Measurements from ENCODE around the gene PHETA2. TPM values are rescaled to one million over a fixed set of nuclear protein-coding genes. Genes with fewer than 3 reads are reported as not detected.
"Not testable (repeated sequence)": the region's sequence is repeated elsewhere in the genome, so short reads cannot be mapped to it uniquely, and the experiment has no call there.

PHETA2 gene
- total and polyA plus RNA-seq, 2 of the 4 experiments (the other 2 are of a cell fraction) = 6.5 to 10.0 TPM

DNA sequence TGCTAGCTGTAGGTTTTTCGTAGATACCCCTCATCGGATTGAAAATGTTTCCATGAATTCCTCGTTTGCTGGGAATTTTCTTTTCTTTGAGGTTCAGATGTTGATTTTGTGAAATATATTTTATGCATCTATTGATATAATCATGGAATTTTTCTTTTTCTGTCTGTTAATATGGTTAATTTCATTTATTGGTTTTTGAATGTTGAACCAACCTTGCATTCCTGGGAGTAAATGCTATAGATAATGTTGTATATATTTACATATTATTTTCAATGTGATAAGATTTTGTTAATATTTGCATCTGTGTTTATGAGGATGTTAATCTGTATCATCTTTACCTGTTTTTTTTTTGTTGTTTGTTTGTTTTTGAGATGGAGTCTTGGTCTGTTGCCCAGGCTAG, 27.2 kb downstream of the PHETA2 start:
- Histone ChIP-seq H3K27ac (ENCODE audit: insufficient read depth, low read length) (no peak overlapping the region), H4K5ac (ENCODE audit: low read depth, low read length) (no peak overlapping the region), H2BK5ac (ENCODE audit: low read depth, low read length, poor library complexity, severe bottlenecking) (no peak overlapping the region), H3K9me3 (ENCODE audit: control insufficient read depth, insufficient read depth, low read length) (peaks cover 20% of the 10 kb centered on the region), H3K4me3 (ENCODE audit: insufficient read depth, low read depth, low read length) (no peak overlapping the region), H3K23ac (ENCODE audit: low read depth, low read length) (no peak overlapping the region), H2BK15ac (ENCODE audit: low read depth, low read length) (no peak overlapping the region), H2AK9ac (replicated peaks; ENCODE audit: low read depth, low read length, poor library complexity) (no peak overlapping the region), H3K4me2 (ENCODE audit: low read depth, low read length) (no peak overlapping the region), H3K56ac (ENCODE audit: extremely low read depth, insufficient read depth, low read length) (no peak overlapping the region), H2AK5ac (ENCODE audit: low read depth, low read length) (no peak overlapping the region), H4K8ac (ENCODE audit: low read depth in 2 of 2, low read length in 2 of 2) (no peak overlapping the region), H3K14ac (replicated peaks; ENCODE audit: low read depth, low read length) (no peak overlapping the region), H3K9ac (ENCODE audit: low read depth, low read length) (no peak overlapping the region), H3K79me1 (ENCODE audit: low read depth in 1 of 2, low read length in 2 of 2) (no peaks in the 10 kb centered on the region), H3K4me1 (ENCODE audit: control insufficient read depth, insufficient read depth, low read length) (no peaks in the 10 kb centered on the region), H3K4ac (ENCODE audit: low read depth, low read length) (no peak overlapping the region), H2AFZ (replicated peaks; ENCODE audit: low read length, poor library complexity) (no peak overlapping the region), H3K27me3 (ENCODE audit: control insufficient read depth, insufficient read depth, low read length) (no peaks in the 10 kb centered on the region), H4K91ac (ENCODE audit: insufficient read depth, low read depth, low read length) (no peak overlapping the region), H3K9me1 (ENCODE audit: insufficient read depth, low read length) (no peaks in the 10 kb centered on the region), H3K18ac (ENCODE audit: low read depth, low read length) (no peak overlapping the region), H2BK20ac (ENCODE audit: low read depth, low read length) (no peak overlapping the region), H2BK120ac (ENCODE audit: low read depth, low read length) (no peak overlapping the region), H4K20me1 (ENCODE audit: insufficient read depth, low read length) (no peaks in the 10 kb centered on the region), H3K36me3 (ENCODE audit: control insufficient read depth, insufficient read depth, low read length) (no peaks in the 10 kb centered on the region)
- ChIA-PET CTCF (no interaction called here), POLR2A (ENCODE audit: unreplicated experiment) (no interaction called here)
- BruUV-seq (replicated peaks) = no TSS peak
- DNase-seq (no peak), ATAC-seq (ENCODE audit: low read depth) (no peak)
- no CpG with 5 or more reads among the region's 3 CpGs for WGBS, 2 experiments (ENCODE audit: extremely low coverage in 2 of 2, insufficient read length in 1 of 2)
- dilution Hi-C loops (cut with HindIII; ENCODE audit: low sequenced_read_pairs, unreplicated experiment) = no loop called here
- no peak for TF ChIP-seq NFE2L2 (IDR thresholded peaks at IDR 0.05; ENCODE audit: low read depth, low read length)
- no peak for TF ChIP-seq RAD21 (IDR thresholded peaks at IDR 0.05; ENCODE audit: low read length)
- no peak for TF ChIP-seq MXI1 (IDR thresholded peaks at IDR 0.05; ENCODE audit: borderline replicate concordance, low read depth, low read length)
- TF ChIP-seq CEBPB (IDR thresholded peaks at IDR 0.05; ENCODE audit: low read depth, low read length) = no peak
- no peak for TF ChIP-seq SMC3 (IDR thresholded peaks at IDR 0.05; ENCODE audit: low read depth, low read length)
- intact Hi-C loops (cut with micrococcal nuclease) = no loop called here
- in situ Hi-C loops (cut with MboI; ENCODE audit: low sequenced_read_pairs) = no loop called here

DNA sequence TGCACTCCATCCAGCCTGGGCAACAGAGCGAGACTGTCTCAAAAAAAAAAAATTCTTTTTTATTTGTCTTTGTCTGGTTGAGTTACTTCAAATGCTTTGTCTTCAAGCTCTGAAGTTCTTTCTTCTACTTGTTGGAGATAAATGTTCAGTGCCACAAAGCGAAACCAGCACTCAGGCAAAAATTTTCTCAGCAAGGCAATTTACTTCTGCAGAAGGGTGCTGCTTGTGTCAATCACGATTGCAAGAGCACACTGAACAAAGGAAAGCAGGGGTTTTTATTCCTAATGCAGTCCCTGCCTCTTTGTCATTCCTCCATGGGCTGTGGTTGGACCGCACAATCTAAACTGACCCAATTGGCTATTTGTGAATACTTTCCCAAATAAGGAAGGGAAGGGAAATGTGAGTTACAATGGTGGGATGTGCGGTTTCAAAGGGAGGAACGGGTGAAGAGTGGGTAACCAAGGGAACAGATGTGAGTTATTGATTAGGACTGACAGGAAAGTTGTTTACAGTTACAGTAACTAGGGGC, 30.3 kb downstream of the PHETA2 start:
- ATAC-seq (ENCODE audit: low read depth); H4K8ac ChIP-seq (ENCODE audit: low read depth in 2 of 2, low read length in 2 of 2); H4K20me1 ChIP-seq (ENCODE audit: insufficient read depth, low read length); H3K23ac ChIP-seq (ENCODE audit: low read depth, low read length); H3K4me3 ChIP-seq (ENCODE audit: insufficient read depth, low read depth, low read length); H3K9ac ChIP-seq (ENCODE audit: low read depth, low read length); H2BK15ac ChIP-seq (ENCODE audit: low read depth, low read length); H4K5ac ChIP-seq (ENCODE audit: low read depth, low read length); H2BK120ac ChIP-seq (ENCODE audit: low read depth, low read length); BruUV-seq (replicated peaks); intact Hi-C loops (cut with micrococcal nuclease); H3K14ac ChIP-seq (replicated peaks; ENCODE audit: low read depth, low read length); H3K18ac ChIP-seq (ENCODE audit: low read depth, low read length); H2AK9ac ChIP-seq (replicated peaks; ENCODE audit: low read depth, low read length, poor library complexity); in situ Hi-C loops (cut with MboI; ENCODE audit: low sequenced_read_pairs); H3K27ac ChIP-seq (ENCODE audit: insufficient read depth, low read length); H3K9me1 ChIP-seq (ENCODE audit: insufficient read depth, low read length); H2BK5ac ChIP-seq (ENCODE audit: low read depth, low read length, poor library complexity, severe bottlenecking); dilution Hi-C loops (cut with HindIII; ENCODE audit: low sequenced_read_pairs, unreplicated experiment); H2AFZ ChIP-seq (replicated peaks; ENCODE audit: low read length, poor library complexity); H3K4me2 ChIP-seq (ENCODE audit: low read depth, low read length); H4K91ac ChIP-seq (ENCODE audit: insufficient read depth, low read depth, low read length); H2AK5ac ChIP-seq (ENCODE audit: low read depth, low read length); H3K4ac ChIP-seq (ENCODE audit: low read depth, low read length); POLR2A ChIA-PET (ENCODE audit: unreplicated experiment); H3K27me3 ChIP-seq (ENCODE audit: control insufficient read depth, insufficient read depth, low read length); H3K4me1 ChIP-seq (ENCODE audit: control insufficient read depth, insufficient read depth, low read length); H3K36me3 ChIP-seq (ENCODE audit: control insufficient read depth, insufficient read depth, low read length); H2BK20ac ChIP-seq (ENCODE audit: low read depth, low read length); H3K79me1 ChIP-seq (ENCODE audit: low read depth in 1 of 2, low read length in 2 of 2); DNase-seq; H3K56ac ChIP-seq (ENCODE audit: extremely low read depth, insufficient read depth, low read length): not testable (repeated sequence)
- CTCF ChIA-PET = interaction anchor here (1.2 kb wide), 1 partner anchor 13 kb away, joined by 4 read pairs; no protein-coding TSS in a partner anchor
- H3K9me3 ChIP-seq (ENCODE audit: control insufficient read depth, insufficient read depth, low read length) = peaks cover 20% of the 10 kb centered on the region
- WGBS, 2 experiments (ENCODE audit: extremely low coverage in 2 of 2, insufficient read length in 1 of 2) = 83% methylated on average over 3 of the region's 6 CpGs; no CpG with 5 or more reads in 1 of the 2 experiments

Measured in IMR-90 (cell line).